HEK293T (cell line): ENCODE measurements around the gene METAP1D.

Source experiments
- CTCF ChIA-PET: fragments of 350-600 bp; formaldehyde crosslinking; extraction: SDS; loops from one replicate; lab custom pipeline; 2021; ENCODE audit warnings: antibody characterized with exemption, inconsistent platforms; lab: Yijun Ruan, JAX
- POLR2A ChIA-PET: fragments of 350-600 bp; formaldehyde crosslinking; extraction: SDS; loops from one replicate; lab custom pipeline; 2020; ENCODE audit warnings: antibody characterized with exemption, inconsistent platforms; lab: Yijun Ruan, JAX
- DNase-seq: peaks from one replicate; pipeline ENCODE4 v3.0.0; 2012; ENCODE audit warnings: mixed read lengths; ENCODE audit errors: extremely low spot score
- ARNT ChIP-seq: fragments of 450-650 bp; IDR thresholded peaks from 2 replicates; pipeline ENCODE4 v1.6.1; 2017; ENCODE audit warnings: mild to moderate bottlenecking
- BHLHE40 ChIP-seq: fragments of 450-650 bp; IDR thresholded peaks from 2 replicates; pipeline ENCODE4 v1.6.1; 2016; ENCODE audit warnings: mild to moderate bottlenecking, moderate library complexity, borderline replicate concordance
- CTBP1 ChIP-seq: fragments of 450-650 bp; IDR thresholded peaks from 2 replicates; pipeline ENCODE4 v1.6.1; 2016; ENCODE audit warnings: borderline replicate concordance
- ELF4 ChIP-seq: fragments of 450-650 bp; IDR thresholded peaks from 2 replicates; pipeline ENCODE4 v1.6.1; 2017; ENCODE audit warnings: antibody characterized with exemption
- FOXA1 ChIP-seq: fragments of 450-650 bp; IDR thresholded peaks from 2 replicates; pipeline ENCODE4 v1.6.1; 2016; ENCODE audit warnings: mild to moderate bottlenecking
- FOXK2 ChIP-seq: fragments of 450-650 bp; IDR thresholded peaks from 2 replicates; pipeline ENCODE4 v1.6.1; 2016; ENCODE audit warnings: mild to moderate bottlenecking
- FOXM1 ChIP-seq: fragments of 450-650 bp; IDR thresholded peaks from 2 replicates; pipeline ENCODE4 v1.6.1; 2017; ENCODE audit warnings: mild to moderate bottlenecking, borderline replicate concordance
- HDGF ChIP-seq: fragments of 450-650 bp; IDR thresholded peaks from 2 replicates; pipeline ENCODE4 v1.6.1; 2017; ENCODE audit warnings: antibody characterized with exemption, borderline replicate concordance
- L3MBTL2 ChIP-seq: fragments of 450-650 bp; conservative IDR thresholded peaks from 2 replicates; pipeline ENCODE4 v1.6.1; 2016; ENCODE audit warnings: mild to moderate bottlenecking
- LEF1 ChIP-seq: fragments of 450-650 bp; IDR thresholded peaks from 2 replicates; pipeline ENCODE4 v1.6.1; 2017; ENCODE audit warnings: mild to moderate bottlenecking, borderline replicate concordance
- NFRKB ChIP-seq: fragments of 450-650 bp; IDR thresholded peaks from 2 replicates; pipeline ENCODE4 v1.6.1; 2016; ENCODE audit warnings: mild to moderate bottlenecking, moderate library complexity
- PKNOX1 ChIP-seq: fragments of 450-650 bp; IDR thresholded peaks from 2 replicates; pipeline ENCODE4 v1.6.1; 2016
- SP1 ChIP-seq: fragments of 450-650 bp; IDR thresholded peaks from 2 replicates; pipeline ENCODE4 v1.6.1; 2017
- SUZ12 ChIP-seq: fragments of 450-650 bp; IDR thresholded peaks from 2 replicates; pipeline ENCODE4 v1.6.1; 2016; ENCODE audit warnings: mild to moderate bottlenecking
- TARDBP ChIP-seq: fragments of 450-650 bp; IDR thresholded peaks from 2 replicates; pipeline ENCODE4 v1.6.1; 2016
- ZNF384 ChIP-seq: fragments of 450-650 bp; IDR thresholded peaks from 2 replicates; pipeline ENCODE4 v1.6.1; 2016

METAP1D gene

GRCh38 chr2:172047566-172048507, 48.1 kb downstream of the METAP1D start:
- no peak for DNase-seq
- ChIA-PET CTCF (interaction anchor here (0.6 kb wide), 1 partner anchor 16 kb away, joined by 3 read pairs; no protein-coding TSS in a partner anchor), POLR2A (interaction anchor here (1.8 kb wide), 1 partner anchor 37 kb away, joined by 4 read pairs; the partner anchor contains the start of gene DLX1)
- no peak for TF ChIP-seq L3MBTL2
- no peak for TF ChIP-seq FOXM1
- no peak for TF ChIP-seq FOXA1
- no peak for TF ChIP-seq FOXK2
- TF ChIP-seq TARDBP, result no peak
- no peak for TF ChIP-seq NFRKB
- TF ChIP-seq SP1, result no peak
- no peak for TF ChIP-seq LEF1
- TF ChIP-seq BHLHE40, result no peak
- no peak for TF ChIP-seq SUZ12
- no peak for TF ChIP-seq ELF4
- TF ChIP-seq CTBP1, result no peak
- no peak for TF ChIP-seq ARNT
- TF ChIP-seq ZNF384, result no peak
- no peak for TF ChIP-seq PKNOX1
- no peak for TF ChIP-seq HDGF

GRCh38 chr2:172048508-172049503, 49.1 kb downstream of the METAP1D start:
- no peak for TF ChIP-seq BHLHE40
- TF ChIP-seq L3MBTL2, result no peak
- ChIA-PET CTCF (no interaction called here), POLR2A (interaction anchor here (1.0 to 2.1 kb wide), 3 partner anchors 36 to 54 kb away, joined by 3 to 8 read pairs (median 3); no protein-coding TSS in a partner anchor)
- no peak for DNase-seq

GRCh38 chr2:172049567-172050120, 49.9 kb downstream of the METAP1D start:
- no peak for DNase-seq
- POLR2A ChIA-PET, result interaction anchor here (0.5 to 2.1 kb wide), 4 partner anchors 35 to 112 kb away, joined by 3 to 8 read pairs (median 3); no protein-coding TSS in a partner anchor
- TF ChIP-seq ELF4 (no peak), FOXK2 (no peak), L3MBTL2 (no peak), FOXM1 (no peak), LEF1 (no peak), HDGF (no peak), SUZ12 (no peak), CTBP1 (no peak), TARDBP (no peak), BHLHE40 (no peak)
- CTCF ChIA-PET, result no interaction called here

GRCh38 chr2:172050479-172051125, 50.8 kb downstream of the METAP1D start:
- POLR2A ChIA-PET, result interaction anchor here (1.0 to 2.1 kb wide), 4 partner anchors 45 to 157 kb away, joined by 3 to 8 read pairs (median 4); partner anchors contain the start of gene SLC25A12
- TF ChIP-seq LEF1 (no peak), ZNF384 (no peak), TARDBP (no peak), NFRKB (no peak), FOXM1 (no peak), FOXK2 (no peak), SUZ12 (no peak), PKNOX1 (no peak), ELF4 (no peak), BHLHE40 (no peak)
- CTCF ChIA-PET, result no interaction called here
- DNase-seq, result no peak

GRCh38 chr2:172052000-172052983, 52.5 kb downstream of the METAP1D start:
- CTCF ChIA-PET, result interaction anchor here (1.1 to 1.5 kb wide), 2 partner anchors 20 to 43 kb away, joined by 3 to 4 read pairs; no protein-coding TSS in a partner anchor
- no peak for DNase-seq
- POLR2A ChIA-PET, result interaction anchor here (1.1 to 2.4 kb wide), 7 partner anchors 8 to 158 kb away, joined by 3 to 16 read pairs (median 6); partner anchors contain the start of genes DLX1 and SLC25A12
- no peak for TF ChIP-seq L3MBTL2
- no peak for TF ChIP-seq ARNT
- peak; percentile 63; the same call in 1 of the 2 replicates for TF ChIP-seq ZNF384
- no peak for TF ChIP-seq SP1
